Measurements from ENCODE around the gene CASK.
A peak's percentile ranks its signal among the peaks of the same experiment; 100 is the strongest.

CASK gene

DNA sequence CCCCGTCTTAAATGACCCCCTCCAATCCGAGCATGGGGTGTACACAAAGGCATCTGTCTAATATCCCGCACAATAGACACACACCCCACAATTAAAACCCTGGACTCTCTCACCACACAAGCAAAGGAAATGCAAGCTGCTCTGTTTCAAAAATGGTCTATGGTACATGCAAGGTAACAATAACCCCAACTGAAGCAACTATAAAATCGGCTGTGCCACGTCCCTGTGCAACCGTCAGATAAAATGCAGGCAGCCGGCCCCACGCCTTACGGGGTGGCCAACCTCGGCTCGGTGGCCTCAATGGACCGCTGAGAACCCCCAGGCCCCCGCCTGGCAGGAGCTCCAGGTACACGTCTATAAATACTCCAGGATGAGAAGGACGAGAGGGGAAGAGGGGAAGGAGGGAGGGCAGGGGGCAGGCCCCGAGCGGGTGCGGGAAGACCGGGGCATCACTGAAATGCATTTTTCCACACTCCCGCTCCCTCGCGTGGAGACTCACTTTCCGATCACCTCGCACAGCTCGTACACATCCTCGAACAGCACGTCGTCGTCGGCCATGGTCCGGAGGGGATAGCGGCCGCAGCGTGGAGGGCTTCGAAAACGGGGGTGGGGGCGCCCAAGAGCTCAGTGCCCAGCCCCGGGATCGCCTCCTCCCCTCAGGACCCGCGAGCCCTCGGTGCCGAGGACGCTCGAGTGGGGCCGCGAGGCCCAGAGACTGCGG lies 763 bp downstream of the CASK start:
- Mint-ChIP-seq H3K4me1 (peaks cover 17% of the 10 kb centered on the region), H3K9me3 (no peaks in the 10 kb centered on the region), H3K27ac (peak overlapping the region; percentile 85), H3K4me3 (peak overlapping the region; percentile 96), H3K27me3 (no peaks in the 10 kb centered on the region), H3K36me3 (no peaks in the 10 kb centered on the region)
- peak; percentile 47 for ATAC-seq

DNA sequence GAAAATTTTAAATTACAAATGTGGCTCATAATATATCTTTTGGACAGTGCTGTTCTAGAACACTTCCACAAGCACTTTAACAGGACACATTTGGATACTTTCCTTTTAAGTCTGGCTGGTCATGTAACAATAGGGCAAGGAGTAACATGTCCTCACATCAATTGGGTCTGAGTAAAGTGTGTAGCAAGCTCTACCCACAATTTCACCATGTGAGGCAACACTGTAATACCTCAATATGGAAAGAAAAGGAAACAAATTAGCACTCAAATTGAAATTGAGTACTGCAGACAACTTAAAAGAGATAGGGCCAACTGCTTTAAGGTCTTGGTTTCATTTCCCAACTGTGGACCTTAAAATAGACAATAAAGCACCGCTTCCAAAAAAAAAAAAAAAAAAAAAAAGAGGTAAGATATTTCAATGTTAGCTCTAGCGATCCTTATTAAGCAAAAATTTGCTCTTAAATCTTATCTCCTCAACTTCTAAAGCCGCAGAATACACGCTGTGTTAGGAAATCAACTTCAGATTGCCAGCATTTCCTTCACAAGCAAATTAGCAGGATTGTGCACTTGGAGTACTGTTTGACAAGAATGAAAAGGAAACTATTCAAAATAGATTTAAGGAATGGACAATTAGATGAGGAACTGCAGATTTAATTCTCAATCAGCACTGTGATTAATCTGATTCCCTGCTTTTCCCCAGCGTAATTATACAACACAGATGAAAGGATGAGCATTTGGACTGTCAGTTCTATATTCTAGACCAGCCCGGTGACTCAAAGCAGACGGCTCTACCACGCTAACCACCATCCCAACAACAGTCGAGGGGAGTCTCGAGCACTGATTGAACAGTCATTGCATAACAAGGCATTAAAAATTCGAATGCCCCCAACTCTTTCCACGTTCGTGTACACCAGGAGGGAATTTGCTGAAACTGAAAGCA lies 1.6 kb downstream of the CASK start:
- Mint-ChIP-seq H3K4me1 (peaks cover 17% of the 10 kb centered on the region), H3K36me3 (no peaks in the 10 kb centered on the region), H3K4me3 (peak overlapping the region; percentile 96), H3K27me3 (no peaks in the 10 kb centered on the region), H3K9me3 (no peaks in the 10 kb centered on the region), H3K27ac (peak overlapping the region; percentile 85)
- no peak for ATAC-seq

DNA sequence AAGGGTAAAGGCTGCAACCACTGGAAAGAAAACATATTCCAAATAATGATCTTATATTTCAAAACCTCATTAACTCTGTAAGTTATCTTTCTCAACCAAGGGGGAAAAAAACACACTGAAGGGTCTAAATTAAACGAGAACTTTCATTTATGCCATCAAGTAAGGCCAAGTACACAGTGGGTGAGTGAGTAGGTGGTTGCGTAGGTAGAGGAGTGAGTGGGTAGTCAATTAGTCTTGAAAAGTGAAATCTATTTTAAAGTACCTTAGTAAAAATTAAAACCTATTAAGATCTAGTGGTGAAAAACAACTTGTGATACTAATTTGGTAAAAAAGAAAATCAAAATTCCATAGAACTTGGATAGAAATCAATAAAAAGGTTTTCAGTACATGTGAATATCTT lies 3.5 kb downstream of the CASK start:
- peaks cover 22% of the 10 kb centered on the region for H3K4me1 Mint-ChIP-seq
- no peak for ATAC-seq
- H3K36me3 Mint-ChIP-seq: peaks cover 4% of the 10 kb centered on the region
- no peaks in the 10 kb centered on the region for H3K9me3 Mint-ChIP-seq
- no peak overlapping the region for H3K27ac Mint-ChIP-seq
- H3K27me3 Mint-ChIP-seq: no peaks in the 10 kb centered on the region
- H3K4me3 Mint-ChIP-seq: no peak overlapping the region

DNA sequence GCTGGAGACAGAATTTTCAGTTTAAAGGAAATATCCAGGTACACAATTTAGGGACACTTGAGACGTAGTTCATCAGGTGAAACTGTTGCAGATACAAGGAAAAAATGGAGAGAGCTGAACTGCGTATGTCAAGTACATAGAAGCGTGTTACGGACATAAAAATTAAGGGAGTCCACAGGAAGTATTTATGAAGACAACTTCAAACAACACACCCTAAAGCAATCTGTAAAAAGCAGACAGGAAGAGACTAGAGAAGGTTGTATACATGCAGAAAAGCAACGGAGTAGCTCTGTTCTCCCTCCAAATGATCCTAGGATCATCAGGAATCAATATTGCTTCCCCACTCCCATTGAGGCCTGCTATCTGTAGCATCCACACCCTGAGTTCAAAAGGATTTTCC lies 5.8 kb downstream of the CASK start:
- no peak for ATAC-seq
- Mint-ChIP-seq H3K27ac (no peak overlapping the region), H3K4me3 (no peak overlapping the region), H3K36me3 (peaks cover 6% of the 10 kb centered on the region), H3K4me1 (peaks cover 28% of the 10 kb centered on the region), H3K27me3 (no peaks in the 10 kb centered on the region), H3K9me3 (no peaks in the 10 kb centered on the region)

DNA sequence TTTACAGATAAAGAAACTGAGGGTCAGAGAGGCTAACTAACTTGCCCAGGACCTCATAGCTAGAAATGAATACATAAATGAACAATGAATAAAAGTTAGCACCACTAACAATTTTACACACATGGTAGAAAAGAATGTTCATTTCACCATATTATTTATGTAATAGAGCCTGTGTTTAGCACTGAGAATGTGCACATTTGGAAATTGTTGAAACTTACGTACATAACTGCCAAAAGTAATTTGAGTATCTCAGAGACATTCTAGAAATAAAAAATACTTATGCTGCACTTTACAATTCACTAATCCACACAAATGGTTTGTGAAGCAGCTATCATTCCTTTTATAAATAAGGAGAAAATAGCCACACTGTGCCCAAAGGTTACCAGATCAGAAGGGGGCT lies 9.9 kb downstream of the CASK start:
- ATAC-seq: no peak
- H3K27ac Mint-ChIP-seq: no peak overlapping the region
- no peak overlapping the region for H3K4me3 Mint-ChIP-seq
- H3K4me1 Mint-ChIP-seq: peaks cover 18% of the 10 kb centered on the region
- H3K36me3 Mint-ChIP-seq: peaks cover 6% of the 10 kb centered on the region
- H3K27me3 Mint-ChIP-seq: no peaks in the 10 kb centered on the region
- H3K9me3 Mint-ChIP-seq: no peaks in the 10 kb centered on the region

DNA sequence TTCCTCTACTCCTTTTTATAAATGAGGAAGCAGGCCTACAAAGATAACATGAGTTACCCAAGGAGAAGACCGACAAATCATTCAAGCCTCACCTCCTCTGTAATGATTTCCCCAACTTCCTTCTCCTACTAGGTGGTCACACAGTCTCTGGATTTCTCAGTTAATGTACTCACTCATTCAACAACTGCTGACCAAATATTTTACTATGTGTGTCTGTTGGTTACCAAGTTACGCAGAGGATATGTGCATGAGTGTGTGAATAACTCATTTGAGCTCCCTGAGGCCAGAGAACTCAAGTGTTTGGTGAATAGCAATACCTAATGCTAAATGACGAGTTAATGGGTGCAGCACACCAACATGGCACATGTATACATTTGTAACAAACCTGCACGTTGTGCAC lies 10.4 kb downstream of the CASK start:
- Mint-ChIP-seq H3K9me3 (no peaks in the 10 kb centered on the region), H3K4me3 (no peak overlapping the region), H3K27ac (no peak overlapping the region), H3K4me1 (peaks cover 16% of the 10 kb centered on the region), H3K27me3 (no peaks in the 10 kb centered on the region), H3K36me3 (peaks cover 6% of the 10 kb centered on the region)
- ATAC-seq: no peak

DNA sequence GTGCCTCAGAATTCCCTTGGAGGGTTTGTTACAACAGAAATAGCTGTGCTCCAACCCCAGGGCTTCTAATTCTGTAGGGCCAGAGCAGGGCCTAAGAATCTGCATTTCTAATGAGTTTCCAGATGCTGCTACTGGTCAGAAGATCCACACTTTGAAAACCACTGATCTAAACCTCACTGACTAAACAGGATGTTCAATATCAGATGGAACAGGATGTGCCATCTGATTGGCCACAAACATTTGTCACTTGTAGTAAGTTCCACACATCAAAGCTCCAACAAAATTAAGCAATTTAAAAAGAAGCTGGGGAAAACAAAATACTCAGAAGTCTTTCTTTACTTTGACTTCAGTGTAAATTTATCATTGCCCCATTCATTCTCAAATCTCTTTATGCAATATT lies 14.3 kb downstream of the CASK start:
- Mint-ChIP-seq H3K36me3 (no peaks in the 10 kb centered on the region), H3K4me3 (no peak overlapping the region), H3K27ac (no peak overlapping the region), H3K4me1 (peaks cover 3% of the 10 kb centered on the region), H3K9me3 (no peaks in the 10 kb centered on the region), H3K27me3 (no peaks in the 10 kb centered on the region)
- no peak for ATAC-seq

DNA sequence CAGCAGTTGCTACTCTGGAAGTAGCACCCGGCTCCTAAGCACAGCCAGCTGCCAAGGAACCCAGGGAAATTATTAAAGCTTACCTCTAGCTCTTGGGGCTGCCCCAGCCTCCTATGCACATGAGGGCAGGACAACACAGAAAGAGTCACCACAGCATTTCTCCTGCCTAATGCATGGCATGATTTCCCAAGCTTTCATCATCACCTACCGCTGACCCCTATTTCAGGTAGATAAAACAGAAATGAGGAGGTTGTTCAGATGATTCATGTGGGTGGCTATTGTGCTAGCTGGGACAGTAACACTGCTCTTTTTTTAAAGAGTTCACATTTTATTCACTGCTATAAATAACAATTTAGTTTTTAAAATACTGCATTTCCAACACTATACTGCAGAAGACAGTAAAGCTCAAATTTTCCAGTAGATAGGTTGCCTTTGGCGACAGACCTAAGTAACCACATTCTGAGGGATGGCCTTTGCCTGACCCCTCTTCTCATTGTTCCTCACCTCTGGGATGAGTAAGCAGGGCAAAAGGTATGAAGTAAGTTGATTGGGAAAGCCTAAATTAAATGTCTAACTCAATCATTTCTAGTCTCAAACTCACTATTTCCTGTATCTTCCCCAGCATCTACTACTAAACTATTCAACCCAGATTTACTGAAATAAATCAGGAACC lies 16.7 kb downstream of the CASK start:
- H3K27ac Mint-ChIP-seq: no peak overlapping the region
- peaks cover 12% of the 10 kb centered on the region for H3K36me3 Mint-ChIP-seq
- no peak overlapping the region for H3K4me3 Mint-ChIP-seq
- H3K4me1 Mint-ChIP-seq: peaks cover 17% of the 10 kb centered on the region
- no peaks in the 10 kb centered on the region for H3K27me3 Mint-ChIP-seq
- no peak for ATAC-seq
- no peaks in the 10 kb centered on the region for H3K9me3 Mint-ChIP-seq

DNA sequence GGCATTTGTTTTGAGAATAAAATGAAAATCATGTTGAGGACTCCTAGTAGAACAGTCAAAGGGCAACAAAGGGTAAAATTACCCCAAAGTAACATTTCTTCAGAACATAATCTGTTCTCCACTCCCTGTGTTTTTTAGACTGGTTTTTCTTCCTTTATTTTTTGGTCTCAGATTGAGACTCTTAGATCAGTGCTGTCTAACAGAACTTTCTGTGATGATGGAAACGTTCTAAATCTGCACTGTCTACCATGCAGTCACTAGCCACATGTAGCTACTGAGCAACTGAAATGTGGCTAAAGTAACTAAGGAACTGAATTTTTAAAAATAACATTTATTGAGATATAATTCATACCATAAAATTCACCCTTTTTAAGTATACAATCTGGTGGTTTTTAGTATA lies 19.8 kb downstream of the CASK start:
- Mint-ChIP-seq H3K36me3 (peaks cover 22% of the 10 kb centered on the region), H3K27ac (no peak overlapping the region)

DNA sequence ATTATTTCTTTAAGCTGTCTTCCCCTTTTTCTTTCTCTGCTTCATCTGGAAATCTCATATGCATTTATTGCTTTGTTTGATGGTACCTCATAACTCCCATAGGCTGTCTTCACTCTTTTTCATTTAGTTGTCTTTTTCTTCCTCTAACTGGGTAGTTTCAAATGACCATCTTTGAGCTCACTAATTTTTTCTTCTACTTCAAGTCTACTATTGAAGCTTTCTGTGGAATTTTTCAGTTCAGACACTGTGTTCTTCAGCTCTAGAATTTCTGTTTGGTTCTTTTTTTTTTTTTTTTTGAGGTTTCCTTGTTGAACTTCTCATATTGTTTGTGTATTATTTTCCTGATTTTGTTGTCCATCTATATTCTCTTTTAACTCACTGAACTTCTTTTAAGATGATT lies 23.0 kb downstream of the CASK start:
- Mint-ChIP-seq H3K4me3 (no peak overlapping the region), H3K27me3 (no peaks in the 10 kb centered on the region), H3K27ac (no peak overlapping the region), H3K9me3 (peaks cover 9% of the 10 kb centered on the region), H3K4me1 (peaks cover 17% of the 10 kb centered on the region), H3K36me3 (peaks cover 32% of the 10 kb centered on the region)
- no peak for ATAC-seq

More for the DNA sequence above, 19.8 kb downstream of the CASK start:
- Mint-ChIP-seq H3K4me3 (no peak overlapping the region), H3K4me1 (peaks cover 17% of the 10 kb centered on the region), H3K27me3 (no peaks in the 10 kb centered on the region), H3K9me3 (peaks cover 6% of the 10 kb centered on the region)
- no peak for ATAC-seq

DNA sequence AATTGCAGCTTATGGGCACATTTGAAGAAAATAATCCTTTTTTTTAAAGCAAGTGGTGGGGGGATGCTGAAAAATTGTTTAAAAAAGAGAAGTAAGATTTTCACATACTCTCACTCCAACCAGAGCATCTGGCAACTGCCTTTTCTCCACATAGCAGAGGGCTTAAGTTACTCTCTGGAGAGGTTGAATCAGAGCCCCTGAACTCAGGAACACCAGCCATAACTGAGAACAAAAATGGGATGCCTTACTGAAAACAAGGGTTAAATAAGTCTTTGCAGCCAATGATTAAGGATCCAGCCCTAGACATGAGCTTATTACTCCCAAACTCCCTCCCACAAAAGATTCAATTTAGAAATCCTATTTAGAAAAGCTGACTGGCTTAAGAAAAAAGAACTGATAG lies 27.5 kb downstream of the CASK start:
- Mint-ChIP-seq H3K4me3 (no peak overlapping the region), H3K36me3 (peaks cover 26% of the 10 kb centered on the region), H3K4me1 (no peaks in the 10 kb centered on the region), H3K27ac (no peak overlapping the region), H3K9me3 (peaks cover 10% of the 10 kb centered on the region), H3K27me3 (no peaks in the 10 kb centered on the region)
- no peak for ATAC-seq

DNA sequence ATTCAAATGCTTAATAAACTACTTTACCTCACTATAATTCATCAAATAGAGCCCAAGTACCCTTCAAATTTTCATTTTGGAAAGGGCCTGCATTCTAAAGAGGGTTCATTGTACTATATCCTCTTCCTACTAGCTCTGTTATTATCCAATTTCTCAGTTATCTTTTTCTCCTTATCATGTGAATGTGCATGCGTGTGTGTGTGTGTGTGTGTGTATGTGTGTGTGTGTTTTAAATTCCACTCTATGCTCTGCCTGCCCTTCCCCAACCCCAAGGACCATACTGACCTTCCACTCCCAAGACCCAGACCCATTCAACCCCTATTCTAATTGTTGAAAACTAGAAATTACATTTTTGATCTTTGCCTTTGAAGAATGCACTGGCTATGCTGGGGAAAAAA lies 33.3 kb downstream of the CASK start:
- Mint-ChIP-seq H3K4me1 (peaks cover 13% of the 10 kb centered on the region), H3K9me3 (no peaks in the 10 kb centered on the region), H3K36me3 (peaks cover 3% of the 10 kb centered on the region), H3K27ac (no peak overlapping the region), H3K4me3 (no peak overlapping the region), H3K27me3 (no peaks in the 10 kb centered on the region)
- no peak for ATAC-seq

DNA sequence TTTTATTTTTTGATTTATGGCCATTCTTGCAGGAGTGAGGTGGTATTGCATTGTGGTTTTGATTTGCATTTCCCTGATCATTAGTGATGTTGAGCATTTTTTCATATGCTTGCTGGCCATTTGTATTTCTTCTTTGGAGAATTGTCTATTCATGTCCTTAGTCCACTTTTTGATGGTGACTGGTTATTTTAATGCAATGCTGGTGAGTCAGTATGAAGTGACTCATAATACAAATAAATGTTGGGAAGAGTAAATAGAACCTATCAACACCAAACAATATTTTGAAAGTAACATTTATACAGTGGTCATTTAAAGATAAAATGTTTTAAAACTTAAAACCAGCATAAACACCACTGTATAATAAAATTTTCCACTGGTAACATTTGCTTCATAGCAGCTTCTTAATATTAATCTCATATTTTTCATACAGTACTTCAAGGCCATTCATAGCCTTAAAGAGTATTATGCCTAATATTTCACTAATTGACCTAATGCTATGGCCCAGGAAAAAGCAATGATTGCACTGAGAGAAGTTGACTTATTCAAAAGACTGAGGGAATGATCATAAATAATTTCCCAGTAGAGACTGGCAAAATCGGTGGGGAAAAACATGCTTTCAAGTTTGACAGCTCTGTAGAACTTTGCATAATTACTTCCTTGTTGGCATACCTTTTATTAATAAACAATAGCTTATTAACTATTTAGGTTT lies 33.9 kb downstream of the CASK start:
- ATAC-seq: no peak
- Mint-ChIP-seq H3K4me3 (no peak overlapping the region), H3K27ac (no peak overlapping the region), H3K36me3 (no peaks in the 10 kb centered on the region), H3K27me3 (no peaks in the 10 kb centered on the region), H3K9me3 (no peaks in the 10 kb centered on the region), H3K4me1 (peaks cover 13% of the 10 kb centered on the region)

DNA sequence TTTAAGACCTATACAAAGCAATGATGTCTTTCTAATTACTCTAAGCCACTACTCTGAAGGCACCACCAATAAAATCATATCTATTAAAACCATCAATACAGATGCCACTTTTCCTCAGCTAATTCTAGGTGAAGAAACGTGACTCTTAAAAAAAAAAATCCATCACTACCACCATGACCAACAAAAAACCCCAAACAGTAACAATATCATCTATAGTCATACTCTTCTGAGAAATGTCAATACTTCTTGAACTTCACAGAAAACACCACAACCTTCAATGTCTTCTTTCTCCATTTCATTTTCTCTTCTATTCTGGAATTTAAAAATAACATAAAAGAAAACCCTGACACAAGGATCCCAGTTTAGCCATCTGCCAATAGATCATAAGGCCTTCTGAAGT lies 35.7 kb downstream of the CASK start:
- H3K4me1 Mint-ChIP-seq: peaks cover 19% of the 10 kb centered on the region
- no peaks in the 10 kb centered on the region for H3K27me3 Mint-ChIP-seq
- no peak for ATAC-seq
- H3K27ac Mint-ChIP-seq: no peak overlapping the region
- H3K4me3 Mint-ChIP-seq: no peak overlapping the region
- H3K36me3 Mint-ChIP-seq: no peaks in the 10 kb centered on the region
- H3K9me3 Mint-ChIP-seq: no peaks in the 10 kb centered on the region

DNA sequence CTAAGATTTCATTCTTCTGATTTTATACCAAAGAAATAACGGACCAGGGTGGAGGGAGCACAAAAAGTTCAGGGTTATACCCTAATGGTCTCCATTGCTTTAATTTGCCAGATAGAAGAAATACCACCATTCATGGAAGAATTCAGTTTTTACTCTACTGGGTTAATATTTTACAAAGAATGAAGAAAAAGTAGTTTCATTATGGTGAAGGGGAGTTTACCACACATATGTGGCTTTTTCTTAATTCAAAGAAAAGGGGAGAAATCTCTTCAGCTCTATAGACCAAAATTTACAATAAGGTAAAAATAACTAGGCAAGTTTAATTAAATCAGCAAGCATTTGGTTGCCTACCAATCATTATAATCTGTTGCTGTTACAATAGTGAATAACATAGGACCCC lies 37.6 kb downstream of the CASK start:
- ATAC-seq: no peak
- Mint-ChIP-seq H3K4me1 (peaks cover 26% of the 10 kb centered on the region), H3K27ac (no peak overlapping the region), H3K27me3 (no peaks in the 10 kb centered on the region), H3K36me3 (no peaks in the 10 kb centered on the region), H3K4me3 (no peak overlapping the region), H3K9me3 (no peaks in the 10 kb centered on the region)

All from stimulated activated memory B cell treated with anti-CD40 and anti-IgM and Interleukin-4, amounts not matched to agents 10 μg/mL and 1 μg/mL and 100 μg/mL, for 72 hours (primary cell).